HepG2 (cell line): ENCODE measurements around the gene RALY. TPM values are rescaled to one million over a fixed set of nuclear protein-coding genes. Genes with fewer than 3 reads are reported as not detected.

ENCODE experiments used
- ATAC-seq: fragments of 200-7000 bp; cut with Tn5 transposase; 3 replicates; pipeline ENCODE4 v1.9.1; 2020; ENCODE audit warnings: mild to moderate bottlenecking, moderate library complexity
- BruUV-seq: library from RNA; stranded (reverse); fragments of 400-500 nt; replicated peaks from 2 replicates; lab custom pipeline; 2021; lab: Mats Ljungman, UMichigan
- CTCF ChIA-PET: fragments of 300-600 bp; formaldehyde crosslinking; extraction: SDS; loops from one replicate; lab custom pipeline; 2021; ENCODE audit warnings: low total read pairs, inconsistent platforms, low intra/inter-chr PET ratio; lab: Yijun Ruan, JAX
- POLR2A ChIA-PET: fragments of 350-600 bp; sonication (Branson Sonifier 250); formaldehyde crosslinking; loops from one replicate; lab custom pipeline; 2020; ENCODE audit warnings: antibody characterized with exemption, inconsistent platforms; lab: Yijun Ruan, JAX
- DNase-seq: peaks from one replicate; pipeline ENCODE4 v3.0.0-alpha.2; 2015; ENCODE audit warnings: low spot score
- FAIRE-seq: peaks from 3 replicates; lab custom pipeline; 2011; peaks lifted over from hg19 to GRCh38; lab: Jason Lieb, UNC
- H2AFZ ChIP-seq: one replicate; pipeline ENCODE4 v1.6.1; 2011; ENCODE audit warnings: low read length, inconsistent platforms
- H3K27ac ChIP-seq: fragments of 300-600 bp; 3 replicates; pipeline ENCODE4 v1.8.0; 2011; ENCODE audit warnings: mixed run types, mild to moderate bottlenecking, mixed read lengths, low read length, inconsistent platforms; ENCODE audit not compliant: insufficient read depth; ENCODE audit errors: extremely low read length
- H3K27me3 ChIP-seq, 2 experiments: fragments of 200-600 bp in 1 of 2; 2 replicates in 1 of 2; 3 replicates in 1 of 2; pipeline versions ENCODE4 v1.6.0 to v1.8.0; 2011; ENCODE audit warnings: low read length in 2 of 2, mild to moderate bottlenecking in 2 of 2, moderate library complexity in 2 of 2, inconsistent platforms in 1 of 2; ENCODE audit not compliant: insufficient read depth in 2 of 2, control insufficient read depth in 1 of 2
- H3K36me3 ChIP-seq, 2 experiments: fragments of 200-600 bp in 1 of 2; replicated peaks in 1 of 2; 2 replicates in 1 of 2; 3 replicates in 1 of 2; pipeline versions ENCODE4 v1.5.1 to v1.8.0; 2011; ENCODE audit warnings: low read length in 2 of 2, inconsistent platforms in 1 of 2; ENCODE audit not compliant: insufficient read depth in 2 of 2, control insufficient read depth in 1 of 2
- H3K4me1 ChIP-seq: 2 replicates; pipeline ENCODE4 v1.5.1; 2012; ENCODE audit warnings: low read length, inconsistent platforms; ENCODE audit not compliant: insufficient read depth
- H3K4me2 ChIP-seq: 2 replicates; pipeline ENCODE4 v1.6.0; 2011; ENCODE audit warnings: low read depth, low read length, inconsistent platforms
- H3K4me3 ChIP-seq, 3 experiments: fragments of 200-600 bp in 1 of 3; sonication (generic), shearing (Covaris generic) in 1 of 3; replicated peaks in 1 of 3; 2 replicates each; pipeline ENCODE4 v1.5.1; 2011 to 2016; ENCODE audit warnings: low read length in 3 of 3, inconsistent platforms in 2 of 3, low read depth in 2 of 3, mild to moderate bottlenecking in 2 of 3, control low read depth in 1 of 3, mixed read lengths in 1 of 3; ENCODE audit not compliant: insufficient read depth in 1 of 3
- H3K79me2 ChIP-seq: one replicate; pipeline ENCODE4 v1.6.1; 2011; ENCODE audit warnings: low read length, inconsistent platforms; ENCODE audit not compliant: insufficient read depth
- H3K9ac ChIP-seq: 2 replicates; pipeline ENCODE4 v1.6.0; 2011; ENCODE audit warnings: mild to moderate bottlenecking, low read depth, low read length, inconsistent platforms; ENCODE audit not compliant: insufficient read depth
- H3K9me3 ChIP-seq: 2 replicates; pipeline ENCODE4 v1.5.1; 2012; ENCODE audit warnings: mild to moderate bottlenecking, low read length
- H4K20me1 ChIP-seq: 2 replicates; pipeline ENCODE4 v1.6.0; 2011; ENCODE audit warnings: inconsistent platforms, mild to moderate bottlenecking, low read length, moderate library complexity; ENCODE audit not compliant: insufficient read depth
- HHEX ChIP-seq: IDR thresholded peaks from 2 replicates; pipeline ENCODE4 v1.6.1; 2016; ENCODE audit warnings: control low read depth
- IRF1 ChIP-seq: sonication (generic); formaldehyde crosslinking; IDR thresholded peaks from 2 replicates; pipeline ENCODE4 v1.4.0; 2020; ENCODE audit warnings: low read depth, mild to moderate bottlenecking, missing genetic modification reagents
- JARID2 ChIP-seq: sonication (generic); formaldehyde crosslinking; IDR thresholded peaks from 2 replicates; pipeline ENCODE4 v1.8.1; 2023; ENCODE audit warnings: missing genetic modification reagents, inconsistent platforms; ENCODE audit not compliant: insufficient replicate concordance
- RBM22 ChIP-seq: fragments of 200-400 bp; formaldehyde crosslinking; optimal IDR thresholded peaks from 2 replicates; pipeline ENCODE3; 2017; ENCODE audit warnings: mild to moderate bottlenecking, low read length, moderate library complexity
- STAG1 ChIP-seq: sonication (generic); formaldehyde crosslinking; IDR thresholded peaks from 2 replicates; pipeline ENCODE4 v1.4.0; 2020; ENCODE audit warnings: missing genetic modification reagents
- TMF1 ChIP-seq: sonication (generic); formaldehyde crosslinking; IDR thresholded peaks from 2 replicates; pipeline ENCODE4 v1.8.1; 2022; ENCODE audit warnings: low read depth, missing genetic modification reagents
- ZBTB38 ChIP-seq: sonication (generic); formaldehyde crosslinking; IDR thresholded peaks from 2 replicates; pipeline ENCODE4 v1.5.1; 2020; ENCODE audit warnings: mild to moderate bottlenecking, missing genetic modification reagents
- ZNF20 ChIP-seq: sonication (generic); formaldehyde crosslinking; IDR thresholded peaks from 2 replicates; pipeline ENCODE4 v1.4.0; 2020; ENCODE audit warnings: mild to moderate bottlenecking, moderate library complexity, missing genetic modification reagents
- ZNF350 ChIP-seq: sonication (generic); formaldehyde crosslinking; IDR thresholded peaks from 2 replicates; pipeline ENCODE4 v1.4.0; 2020; ENCODE audit warnings: mild to moderate bottlenecking, low read depth, missing genetic modification reagents, borderline replicate concordance
- ZNF775 ChIP-seq: sonication (generic); formaldehyde crosslinking; IDR thresholded peaks from 2 replicates; pipeline ENCODE4 v1.4.0; 2020; ENCODE audit warnings: missing genetic modification reagents, mild to moderate bottlenecking, moderate library complexity, borderline replicate concordance
- ZUFSP ChIP-seq: sonication (generic); formaldehyde crosslinking; IDR thresholded peaks from 2 replicates; pipeline ENCODE4 v1.9.0; 2021; ENCODE audit warnings: missing genetic modification reagents, mild to moderate bottlenecking, borderline replicate concordance
- WGBS: methylation state at CpG from one replicate; pipeline ENCODE4 v1.1.6; 2017; ENCODE audit warnings: low lambda C conversion rate; 5-methylcytosine and 5-hydroxymethylcytosine counted together
- in situ Hi-C: cut with HindIII; loops from 2 replicates; pipeline ENCODE4 v1.10.0; 2017; ENCODE audit warnings: low pct_unique_long_range_greater_than_20kb; ENCODE audit not compliant: extremely low pct_ligation_motif_present
- intact Hi-C: fragments of 100-400 bp; cut with micrococcal nuclease; formaldehyde crosslinking; loops from one replicate; pipeline ENCODE4 v1.10.0; 2022; ENCODE audit not compliant: unreplicated experiment
- polyA plus RNA-seq, 8 experiments: library from polyadenylated mRNA; depleted of rRNA in 3 of 8; stranded (reverse) in 7 of 8; unstranded in 1 of 8; fragments of >200 nt; fragmentation: Illumina TruSeq in 4 of 8; extraction: Trizol in 4 of 8; gene quantifications; 2 replicates each; pipeline versions ENCODE4 v1.2.1 to v1.2.3, GENCODE V29; 2011 to 2016; ENCODE audit warnings: low read depth in 4 of 8, missing spikeins in 1 of 8, mixed read lengths in 1 of 8; ENCODE audit not compliant: insufficient read depth in 1 of 8
- total RNA-seq, 5 experiments: library from RNA; depleted of rRNA; stranded (reverse); fragments of >200 nt; fragmentation: Illumina TruSeq; extraction: Trizol; gene quantifications; 2 replicates each; pipeline ENCODE4 v1.2.3, GENCODE V29; 2016; ENCODE audit warnings: low read depth in 1 of 5
- TF ChIP-seq, protein P1 (sequence below): sonication (generic); formaldehyde crosslinking; IDR thresholded peaks from 2 replicates; pipeline ENCODE4 v1.4.0; 2020; ENCODE audit warnings: mild to moderate bottlenecking, missing genetic modification reagents

The RALY gene
- total and polyA plus RNA-seq, 2 of the 13 experiments (the other 11 are each of a cell fraction or from before 2014, with no cell fraction given) = 178 to 186 TPM

GRCh38 chr20:34041226-34041625, 47.5 kb downstream of the RALY start:
- WGBS = 96% methylated on average over 4 of the region's 4 CpGs
- H4K20me1 ChIP-seq = peaks cover 58% of the 10 kb centered on the region
- intact Hi-C loops (no loop called here), in situ Hi-C loops (no loop called here)
- H3K4me3 ChIP-seq = no peak overlapping the region
- FAIRE-seq (no peak), ATAC-seq (no peak), DNase-seq (no peak)
- no peak overlapping the region for H3K4me2 ChIP-seq
- H3K27me3 ChIP-seq = no peaks in the 10 kb centered on the region
- no peak for TF ChIP-seq TMF1 (CRISPR knock-in tag)
- TF ChIP-seq JARID2 (CRISPR knock-in tag) = no peak
- TF ChIP-seq ZNF350 = no peak
- no peak for TF ChIP-seq STAG1 (CRISPR knock-in tag)
- TF ChIP-seq ZNF775 (CRISPR knock-in tag) = no peak
- TF ChIP-seq HHEX (CRISPR knock-in tag) = no peak
- peak; percentile 75 for TF ChIP-seq RBM22
- ChIA-PET POLR2A (interaction anchor here (1.8 kb wide), 1 partner anchor 48 kb away, joined by 5 read pairs; the partner anchor contains the start of gene RALY), CTCF (no interaction called here)
- no peak overlapping the region for H3K9ac ChIP-seq
- peaks cover 52% of the 10 kb centered on the region for H3K4me1 ChIP-seq
- H3K79me2 ChIP-seq = peaks cover 96% of the 10 kb centered on the region
- H3K27ac ChIP-seq = no peak overlapping the region
- BruUV-seq = no TSS peak
- H2AFZ ChIP-seq = no peak overlapping the region
- peaks cover 6 to 40% of the 10 kb centered on the region in 2 experiments for H3K36me3 ChIP-seq
- H3K9me3 ChIP-seq = no peaks in the 10 kb centered on the region

DNA sequence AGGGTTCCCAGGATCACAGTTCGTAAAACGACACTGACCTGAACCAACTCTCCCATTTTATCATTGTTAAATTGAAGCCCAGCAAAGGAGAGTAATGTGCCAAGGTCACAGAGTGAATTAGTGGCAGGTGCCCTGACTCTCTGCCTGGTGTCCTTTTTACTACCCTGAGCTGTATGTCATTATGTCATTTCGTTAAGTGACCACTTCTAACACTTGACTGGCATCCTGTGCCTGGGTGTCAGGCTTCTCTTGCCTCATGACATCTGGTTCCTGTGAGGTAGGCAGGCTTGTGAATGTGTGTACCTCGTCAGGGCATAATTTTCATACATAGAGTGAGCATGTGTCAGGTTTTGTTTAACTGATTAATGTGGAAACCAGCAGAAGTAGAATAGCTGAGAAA, 48.6 kb downstream of the RALY start:
- FAIRE-seq = no peak
- no peak for DNase-seq
- WGBS = 91% methylated on average over 4 of the region's 4 CpGs
- H3K4me1 ChIP-seq = peaks cover 53% of the 10 kb centered on the region
- POLR2A ChIA-PET = interaction anchor here (1.0 to 1.8 kb wide), 2 partner anchors 49 to 70 kb away, joined by 3 to 5 read pairs; partner anchors contain the start of genes EIF2S2 and RALY
- no peaks in the 10 kb centered on the region for H3K27me3 ChIP-seq
- no peaks in the 10 kb centered on the region for H3K9me3 ChIP-seq
- ATAC-seq = no peak
- H4K20me1 ChIP-seq = peaks cover 60% of the 10 kb centered on the region
- peaks cover 93% of the 10 kb centered on the region for H3K79me2 ChIP-seq
- no peak overlapping the region for H3K4me2 ChIP-seq
- in situ Hi-C loops = no loop called here
- no peak for TF ChIP-seq ZNF20
- TF ChIP-seq, protein P1, sequence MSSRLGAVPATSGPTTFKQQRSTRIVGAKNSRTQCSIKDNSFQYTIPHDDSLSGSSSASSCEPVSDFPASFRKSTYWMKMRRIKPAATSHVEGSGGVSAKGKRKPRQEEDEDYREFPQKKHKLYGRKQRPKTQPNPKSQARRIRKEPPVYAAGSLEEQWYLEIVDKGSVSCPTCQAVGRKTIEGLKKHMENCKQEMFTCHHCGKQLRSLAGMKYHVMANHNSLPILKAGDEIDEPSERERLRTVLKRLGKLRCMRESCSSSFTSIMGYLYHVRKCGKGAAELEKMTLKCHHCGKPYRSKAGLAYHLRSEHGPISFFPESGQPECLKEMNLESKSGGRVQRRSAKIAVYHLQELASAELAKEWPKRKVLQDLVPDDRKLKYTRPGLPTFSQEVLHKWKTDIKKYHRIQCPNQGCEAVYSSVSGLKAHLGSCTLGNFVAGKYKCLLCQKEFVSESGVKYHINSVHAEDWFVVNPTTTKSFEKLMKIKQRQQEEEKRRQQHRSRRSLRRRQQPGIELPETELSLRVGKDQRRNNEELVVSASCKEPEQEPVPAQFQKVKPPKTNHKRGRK (CRISPR knock-in tag) = no peak
- TF ChIP-seq ZBTB38 = 0 out of 2 replicates have a peak, but pooled peaks have one; percentile 2
- peak; percentile 15 for TF ChIP-seq RBM22
- TF ChIP-seq ZUFSP (CRISPR knock-in tag) = no peak
- TF ChIP-seq IRF1 (CRISPR knock-in tag) = no peak
- TF ChIP-seq, all 625 proteins: peak for 2
- H3K36me3 ChIP-seq = peaks cover 7 to 39% of the 10 kb centered on the region in 2 experiments
- H3K27ac ChIP-seq = no peak overlapping the region
- intact Hi-C loops = no loop called here
- no peak overlapping the region for H3K9ac ChIP-seq
- CTCF ChIA-PET = no interaction called here
- H3K4me3 ChIP-seq = no peak overlapping the region
- BruUV-seq = no TSS peak
- no peak overlapping the region for H2AFZ ChIP-seq
